Stimulated activated CD8-positive, alpha-beta memory T cell treated with anti-CD3 and anti-CD28 coated beads, Interleukin-7, amount 100 ng/mL, for 48 hours (primary cell): Measurements from ENCODE around the gene ZNF697.

Source experiments
- DNase-seq, 2 donors: peaks; one replicate each; pipeline ENCODE4 v3.0.0-alpha.2; 2020; ENCODE audit warnings: low read depth in 1 of 2; ENCODE audit errors: extremely low read depth in 1 of 2

ZNF697 gene

DNA sequence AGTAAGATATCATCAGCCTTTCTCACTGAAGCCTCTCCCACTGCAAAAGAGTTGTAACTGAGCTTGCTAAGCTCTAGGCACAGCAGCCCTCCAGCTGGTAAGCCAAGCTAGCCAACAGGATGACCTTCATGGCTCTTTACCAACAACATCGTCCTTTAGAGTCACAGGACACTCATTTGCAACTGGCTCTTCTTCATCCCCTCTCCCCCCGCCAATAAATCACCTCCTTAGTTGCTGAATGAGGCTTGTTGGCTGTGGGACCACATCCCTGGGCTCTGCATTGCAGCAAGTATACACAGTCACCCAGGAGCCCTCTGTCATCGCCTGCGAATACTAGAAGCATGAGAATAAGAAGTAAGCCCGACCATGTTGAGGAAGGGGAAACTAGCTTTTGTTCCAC is 16.0 kb upstream of the ZNF697 start:
- no peak for DNase-seq

DNA sequence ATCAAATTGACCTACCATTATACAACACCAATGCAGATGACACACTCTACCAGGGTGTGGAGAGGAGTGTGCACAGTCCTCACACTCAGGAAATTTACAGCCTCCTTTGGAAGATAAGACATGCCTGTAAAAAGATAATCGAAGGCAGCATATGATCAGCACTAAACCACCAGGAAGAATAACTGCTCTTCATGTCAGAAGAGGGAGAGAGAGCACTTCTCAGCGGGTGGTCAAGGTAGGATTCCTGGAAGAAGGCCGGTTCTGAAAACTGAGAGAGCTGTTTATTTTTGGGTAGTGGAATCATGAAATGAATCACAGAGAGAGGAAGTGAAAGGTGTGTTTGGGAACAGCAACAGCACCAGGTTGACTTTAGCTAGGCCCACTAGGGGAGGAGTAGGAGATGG is 14.0 kb upstream of the ZNF697 start:
- no peak for DNase-seq

DNA sequence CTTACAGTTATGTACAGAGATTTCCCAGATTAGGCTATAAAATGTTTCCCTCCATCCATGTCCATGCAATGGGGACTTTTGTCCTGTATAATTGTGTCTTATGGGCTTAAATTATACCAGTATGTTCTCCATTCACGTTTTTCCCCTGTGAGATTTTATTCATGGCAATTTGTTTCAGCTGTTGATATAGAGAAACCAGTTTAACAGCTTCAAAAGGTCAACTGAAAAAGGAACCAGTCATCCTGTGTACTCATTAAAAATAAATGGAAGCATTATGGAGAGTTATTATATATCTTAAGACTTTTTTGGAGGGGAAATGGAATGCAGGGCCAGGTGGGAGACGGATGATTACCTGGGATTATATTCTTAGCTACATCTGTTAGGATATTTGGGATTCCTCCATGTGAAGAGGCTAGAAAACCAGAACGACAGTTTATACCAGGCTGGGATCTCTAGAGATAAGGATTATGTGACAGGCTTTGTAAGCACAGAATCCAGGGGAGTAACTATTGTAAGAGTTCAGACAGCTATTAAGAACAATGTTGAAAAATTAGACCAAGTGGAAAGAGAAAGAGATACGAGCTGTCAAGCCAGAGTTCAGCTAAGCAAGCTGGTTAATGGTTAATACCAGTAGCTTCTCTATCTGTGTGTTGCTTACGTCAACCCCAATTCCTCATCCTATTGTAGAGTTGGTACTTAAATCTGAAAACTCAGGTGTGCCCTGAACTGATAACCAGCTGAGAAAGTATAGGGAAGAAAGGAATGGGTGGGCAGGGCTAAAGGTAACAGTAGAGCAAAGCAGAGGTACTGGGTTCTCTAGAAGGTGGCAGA is 12.4 kb upstream of the ZNF697 start:
- DNase-seq: no peak

DNA sequence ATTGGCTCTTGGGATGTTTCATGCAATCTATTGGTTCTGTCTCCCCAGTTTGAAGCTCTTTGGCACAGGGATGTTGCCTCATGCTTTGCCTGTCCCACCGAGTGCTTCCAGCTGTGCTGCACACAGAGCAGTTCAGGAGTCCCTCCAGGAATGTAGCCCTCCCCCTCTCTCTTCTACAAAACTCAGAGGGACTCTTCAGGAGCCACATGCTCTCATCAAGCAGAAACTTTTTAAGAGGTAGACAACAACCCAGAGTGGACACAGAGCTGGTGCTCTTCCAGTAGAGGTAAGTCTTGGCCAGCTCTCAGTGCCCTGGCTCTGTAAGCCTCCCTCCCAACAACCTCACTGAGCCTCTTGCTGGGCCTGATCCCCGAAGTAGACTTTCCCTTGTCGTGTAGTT is 11.6 kb upstream of the ZNF697 start:
- no peak for DNase-seq

DNA sequence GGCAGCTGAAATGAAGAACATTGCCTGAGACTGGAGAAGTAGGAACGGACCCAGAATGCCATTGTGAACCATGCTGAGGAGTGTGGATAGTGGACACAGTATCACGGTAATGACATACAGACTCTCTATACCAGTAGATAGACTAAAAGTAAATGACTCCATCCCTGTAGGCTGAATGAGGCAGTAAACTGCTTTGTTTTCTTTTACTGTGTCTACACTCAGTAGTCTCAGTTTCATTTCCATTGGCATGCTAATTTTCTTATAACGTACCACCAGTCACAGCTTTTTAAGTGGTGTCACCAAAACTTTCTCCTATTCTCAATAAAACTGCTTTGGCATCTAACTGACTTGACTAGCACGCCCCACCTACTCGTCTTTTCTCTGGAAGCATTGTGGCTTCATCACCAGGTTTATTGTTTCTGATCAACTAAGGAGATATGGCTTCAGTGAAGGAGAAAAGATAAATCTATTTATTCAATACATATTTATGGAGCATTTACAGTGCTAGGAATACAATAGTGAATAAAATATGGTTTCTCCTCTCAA is 8.4 kb upstream of the ZNF697 start:
- no peak for DNase-seq

DNA sequence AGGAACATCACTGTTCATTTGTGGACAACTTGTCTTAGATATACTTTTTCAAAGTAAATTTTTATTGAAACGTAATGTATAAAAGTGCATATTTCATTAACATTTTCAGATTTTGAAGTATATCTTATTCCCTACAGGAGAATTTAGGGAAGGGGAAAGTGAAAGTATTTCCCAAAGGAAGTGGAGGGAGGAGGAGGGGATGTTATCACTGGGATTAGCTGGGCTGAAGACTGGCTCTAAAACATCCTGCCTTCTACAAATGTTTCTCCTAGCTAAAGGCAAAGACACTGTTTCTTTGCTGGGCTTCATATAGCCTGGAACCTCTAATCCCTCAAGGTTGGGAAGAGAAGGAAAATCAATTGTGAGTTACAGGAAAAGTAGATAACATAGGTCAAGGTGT is 7.1 kb upstream of the ZNF697 start:
- no peak for DNase-seq

DNA sequence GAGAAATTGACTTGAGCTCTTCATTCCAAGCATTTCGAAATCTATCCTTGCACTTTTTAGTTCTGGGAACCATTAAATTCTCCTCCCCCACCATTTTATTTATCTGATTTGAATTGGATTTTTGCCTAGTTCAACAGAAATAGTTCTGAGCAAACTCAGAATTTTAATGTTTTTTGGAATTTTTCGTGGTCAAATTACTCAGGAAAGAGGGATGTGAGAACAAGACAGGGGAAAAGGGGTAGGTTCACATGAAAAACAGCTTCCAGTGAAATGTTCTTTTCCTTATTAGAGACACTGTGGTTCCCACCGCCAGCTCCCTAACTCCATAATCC is 5.7 kb upstream of the ZNF697 start:
- no peak for DNase-seq

DNA sequence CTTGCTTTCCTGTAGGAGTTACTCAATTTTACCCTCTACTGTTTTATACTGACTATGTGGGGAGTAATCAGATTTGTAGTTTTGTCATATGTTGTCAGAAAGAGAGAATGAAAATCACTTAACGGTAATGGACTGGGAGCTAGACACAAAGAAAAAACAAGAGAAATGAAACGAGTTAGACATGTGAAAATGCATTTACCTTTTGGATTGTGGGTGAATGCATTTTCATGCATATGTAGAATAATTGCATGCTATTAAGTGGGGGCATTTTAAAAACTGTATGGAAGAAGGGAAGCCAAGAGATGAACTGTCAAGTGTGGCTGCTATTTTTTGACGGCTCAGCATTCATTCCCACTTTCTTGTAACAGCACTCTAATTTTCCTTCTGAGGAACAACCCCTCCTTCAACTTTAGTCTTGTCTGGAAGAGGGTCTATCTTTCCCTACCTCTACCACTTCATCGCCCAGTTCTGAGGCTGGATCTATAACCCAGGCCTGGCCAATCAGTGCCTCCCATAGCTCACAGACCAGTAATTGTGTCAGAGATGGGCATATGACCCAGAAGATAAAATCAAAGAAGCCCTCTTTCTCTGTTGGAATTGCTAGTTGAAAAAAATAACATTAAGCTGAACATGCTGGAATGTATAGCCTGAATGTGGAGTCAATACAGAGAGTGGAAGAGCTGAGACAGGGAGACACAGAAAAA is 5.2 kb upstream of the ZNF697 start:
- DNase-seq: no peak

DNA sequence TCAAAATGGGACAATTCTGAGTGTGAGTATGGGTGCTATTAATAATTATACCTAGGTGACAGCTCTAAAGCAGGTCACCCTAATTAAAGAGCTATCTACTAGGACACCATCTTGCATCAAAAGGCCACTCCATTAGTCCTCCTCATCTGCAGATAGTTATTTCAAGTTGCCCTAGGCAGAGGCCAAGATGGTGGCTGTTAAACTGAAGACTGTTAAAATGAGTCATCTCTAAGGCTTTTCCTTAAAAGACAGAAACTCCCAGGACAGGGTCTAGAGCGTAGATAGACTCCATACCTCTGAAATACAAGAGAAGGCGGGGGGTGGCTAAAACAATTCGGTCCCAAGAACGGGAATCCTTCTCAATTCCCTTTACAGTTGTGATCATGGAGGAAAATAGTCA is 4.5 kb upstream of the ZNF697 start:
- DNase-seq: no peak

DNA sequence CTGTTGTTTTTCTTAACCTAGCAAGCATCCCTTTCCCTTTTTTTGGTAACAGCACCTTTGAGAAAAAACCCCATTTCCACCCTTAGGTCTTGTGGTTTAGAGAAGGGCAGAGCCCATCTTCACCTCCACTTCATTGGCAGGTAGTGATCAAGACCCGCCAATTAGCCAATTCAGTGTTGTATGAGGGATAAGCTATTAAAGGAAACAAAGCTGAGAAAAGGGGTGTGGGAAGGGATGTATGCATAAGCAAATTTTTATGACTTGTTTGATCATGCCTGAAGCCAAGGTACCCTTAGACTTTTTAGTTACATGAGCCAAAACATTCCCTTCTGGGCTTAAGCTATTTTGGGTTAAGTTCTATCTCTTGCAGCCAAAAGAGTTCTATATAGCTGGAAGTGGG is 3.6 kb upstream of the ZNF697 start:
- DNase-seq: no peak

DNA sequence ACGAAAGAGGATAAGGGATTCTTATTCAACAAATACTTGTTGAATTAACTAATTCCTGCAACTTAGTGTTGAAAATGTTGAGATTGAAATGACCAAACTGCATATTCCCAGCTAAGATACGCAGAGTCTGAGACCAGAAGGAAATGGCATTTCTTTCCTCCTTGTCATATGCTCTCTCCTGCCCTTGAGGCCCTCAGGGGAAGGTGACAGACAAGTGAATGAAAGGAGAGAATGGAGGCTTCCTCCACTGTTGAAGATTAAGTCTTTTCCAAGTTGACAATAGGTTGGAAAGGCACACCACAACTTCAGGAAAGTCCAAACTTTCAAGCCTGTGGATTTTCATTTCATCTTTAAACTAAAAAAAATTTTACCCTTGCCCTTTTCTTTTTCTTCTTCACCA is 3.1 kb upstream of the ZNF697 start:
- DNase-seq: no peak

DNA sequence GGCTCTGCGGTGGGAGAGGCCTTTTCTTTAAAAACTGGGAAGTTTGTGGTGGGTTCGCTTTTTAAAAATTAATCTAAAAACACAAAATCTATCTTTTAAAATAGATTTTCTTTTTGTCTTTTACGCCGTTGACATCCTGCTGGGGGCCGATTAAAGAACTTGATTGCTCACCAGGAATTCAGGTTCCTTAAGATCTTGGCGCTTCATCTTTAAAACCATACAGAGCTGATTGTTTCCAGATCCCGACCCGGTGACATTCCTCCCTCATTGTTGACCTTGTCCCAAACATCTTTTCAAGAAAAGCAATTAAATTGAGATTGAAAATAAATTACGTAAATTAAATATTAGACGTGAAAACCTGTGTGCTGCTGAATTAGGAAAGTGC is 546 bp upstream of the ZNF697 start:
- no peak for DNase-seq

DNA sequence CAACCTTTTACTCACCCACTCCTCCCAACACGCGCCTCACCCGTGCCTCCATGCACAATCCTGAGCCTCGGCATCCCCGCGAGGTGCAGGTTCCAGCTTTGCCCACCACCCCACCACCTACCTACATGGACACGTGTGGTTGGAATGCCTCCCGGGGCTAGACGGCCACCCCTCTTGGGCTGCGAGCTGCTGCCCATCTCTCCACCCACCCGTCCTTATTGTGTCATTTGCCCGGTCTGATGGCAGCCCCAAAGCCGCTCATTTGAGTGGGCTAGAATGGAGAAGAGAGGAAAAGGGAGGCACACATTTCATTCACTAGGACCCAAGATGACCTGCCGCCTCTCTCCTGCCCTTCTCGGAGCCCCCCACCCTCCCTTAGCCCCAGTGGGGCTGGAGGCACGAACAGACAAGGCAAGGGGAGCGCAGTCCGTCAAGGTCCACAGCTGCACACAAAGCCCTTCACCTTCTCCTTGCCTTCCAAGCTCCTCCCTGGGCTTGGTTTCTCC is 785 bp downstream of the ZNF697 start:
- DNase-seq: no peak

DNA sequence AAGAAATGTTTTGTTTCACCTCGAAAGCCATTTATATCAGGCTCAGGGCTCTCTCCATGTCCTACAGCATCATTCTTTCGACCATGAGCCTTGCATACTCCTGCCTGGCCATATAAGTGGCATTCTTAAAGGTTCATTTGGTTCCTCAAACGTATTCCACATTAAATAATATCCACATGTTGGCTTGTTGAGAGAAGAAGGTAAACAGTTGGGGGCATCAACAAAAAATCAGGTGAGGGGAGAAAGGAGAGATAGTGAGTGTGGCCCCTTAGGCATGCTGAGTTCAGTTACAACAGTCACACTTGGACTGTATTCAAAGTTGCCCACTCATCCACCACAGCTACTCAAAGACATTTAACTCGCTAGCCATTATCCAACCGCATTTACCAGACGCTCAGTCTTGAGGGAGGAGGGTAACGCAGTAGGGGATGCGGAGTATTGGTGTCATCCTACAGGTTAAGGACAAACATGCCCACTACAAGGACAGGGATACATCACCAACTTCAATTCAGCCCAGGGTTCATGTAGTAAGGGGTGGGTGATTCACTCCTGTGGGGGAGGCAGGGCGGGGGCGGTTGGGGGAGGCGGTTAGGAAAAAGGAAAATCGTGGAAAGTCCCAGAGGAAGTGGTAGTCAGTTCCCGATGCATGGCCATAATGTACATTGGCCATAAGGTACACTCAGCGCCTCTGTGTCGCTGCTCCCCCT is 1.4 kb downstream of the ZNF697 start:
- DNase-seq: no peak

DNA sequence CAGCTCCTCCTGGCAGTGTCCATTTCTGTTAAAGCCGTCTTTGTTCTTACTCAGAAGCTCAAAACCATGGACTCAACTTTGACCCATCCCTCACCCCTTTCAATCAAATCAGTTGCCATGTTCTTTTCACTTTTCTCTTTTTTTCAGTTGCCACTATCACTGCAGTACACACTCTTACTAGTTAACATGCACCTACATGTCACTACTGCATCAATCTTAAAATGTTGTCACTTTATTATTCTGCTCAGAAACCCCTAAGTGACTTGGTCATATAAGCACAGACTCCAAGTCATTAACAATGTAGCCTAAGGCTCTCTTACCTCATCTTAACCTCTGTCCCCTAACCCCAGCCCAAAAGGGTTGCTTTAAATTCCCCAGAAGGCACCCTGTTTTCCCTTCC is 9.0 kb downstream of the ZNF697 start:
- DNase-seq: no peak

DNA sequence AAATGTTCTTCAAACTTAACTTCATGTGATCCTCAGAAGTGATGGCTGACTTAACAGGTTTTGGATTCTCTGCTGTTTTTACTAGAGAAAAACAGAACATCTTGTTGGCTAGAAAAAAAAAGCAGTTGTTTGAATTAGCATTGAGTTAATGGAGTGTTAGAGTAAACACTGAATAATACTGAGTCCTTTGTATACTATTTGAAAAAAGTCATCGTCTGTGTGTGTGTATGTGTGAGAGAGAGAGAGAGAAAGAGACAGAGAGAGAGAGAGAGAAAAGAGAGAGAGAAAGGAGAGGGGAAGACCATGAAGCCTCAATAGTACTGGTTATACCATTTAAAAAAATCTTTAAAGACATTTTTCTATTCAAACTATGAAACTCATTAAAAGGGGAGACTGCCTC is 10.4 kb downstream of the ZNF697 start:
- DNase-seq: no peak

DNA sequence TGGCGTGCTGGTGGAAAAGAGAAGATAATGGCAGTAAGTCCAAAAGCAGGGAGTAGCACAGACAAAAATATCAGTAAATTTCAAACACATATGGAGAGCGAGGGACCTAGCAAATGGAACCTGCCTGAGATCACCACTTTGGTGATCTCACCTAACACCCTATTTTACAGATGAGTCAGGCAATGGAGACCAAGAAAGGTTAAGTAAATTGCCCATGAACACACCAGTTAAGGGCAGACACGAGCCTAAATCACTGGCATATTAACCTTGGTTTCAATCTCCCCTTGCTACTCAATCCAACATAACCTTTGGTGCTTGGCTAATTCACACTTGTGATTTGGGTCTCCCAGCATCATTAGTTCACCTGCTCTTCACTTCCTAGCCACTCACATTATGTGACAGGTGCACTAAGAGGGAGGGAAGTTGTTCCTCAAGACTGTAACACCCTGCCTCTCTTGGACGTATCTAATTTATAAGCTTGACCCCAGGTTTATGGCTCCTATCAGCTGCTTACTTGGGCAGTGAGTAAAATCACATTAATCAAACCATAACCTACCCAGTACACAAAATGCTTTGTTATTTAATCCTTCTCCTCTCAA is 11.5 kb downstream of the ZNF697 start:
- no peak for DNase-seq

DNA sequence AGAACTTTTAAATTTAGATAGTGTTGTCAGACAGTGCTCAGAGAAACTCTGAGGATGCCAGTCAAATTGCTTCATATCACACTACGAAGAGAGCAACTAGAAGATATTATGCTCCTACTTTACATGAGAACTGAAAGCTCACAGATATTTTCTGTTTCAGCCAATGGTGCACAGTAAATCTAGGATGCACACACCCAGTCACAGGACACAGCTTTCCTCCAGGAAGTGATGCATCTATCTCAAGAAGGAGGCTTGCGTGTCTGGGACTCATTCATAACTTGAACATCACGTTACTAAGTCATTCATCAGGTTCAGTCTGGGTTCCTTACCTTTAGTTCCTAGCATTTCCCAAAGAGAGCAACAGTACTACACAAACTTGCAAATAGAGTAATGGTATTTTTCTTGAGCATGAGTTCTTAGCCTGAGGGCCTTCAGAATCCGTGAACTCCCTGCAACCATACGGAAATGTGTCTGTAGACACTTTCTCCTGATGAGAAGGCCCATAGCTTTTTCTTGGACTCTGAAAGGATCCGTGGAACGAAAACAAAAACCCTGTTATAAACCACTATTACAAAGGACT is 12.2 kb downstream of the ZNF697 start:
- no peak for DNase-seq

DNA sequence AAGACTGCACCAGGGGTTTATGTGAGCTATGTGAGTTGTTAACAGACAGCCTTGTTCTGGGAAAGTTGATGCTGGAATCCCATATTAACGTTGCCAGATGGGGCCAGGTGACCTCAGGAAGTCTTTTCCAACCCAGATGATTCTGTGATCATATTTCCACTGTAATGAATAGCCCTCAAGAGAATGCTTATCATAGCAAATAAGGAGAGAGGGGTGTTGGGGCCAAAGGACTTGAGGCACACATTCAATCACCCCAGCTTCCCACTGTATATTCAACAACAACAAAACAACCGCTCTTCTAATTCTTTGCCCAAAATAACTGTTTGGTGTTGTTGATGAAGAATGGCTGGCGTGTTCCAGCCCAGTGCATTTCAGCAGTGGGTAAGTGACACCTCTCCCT is 14.1 kb downstream of the ZNF697 start:
- no peak for DNase-seq

DNA sequence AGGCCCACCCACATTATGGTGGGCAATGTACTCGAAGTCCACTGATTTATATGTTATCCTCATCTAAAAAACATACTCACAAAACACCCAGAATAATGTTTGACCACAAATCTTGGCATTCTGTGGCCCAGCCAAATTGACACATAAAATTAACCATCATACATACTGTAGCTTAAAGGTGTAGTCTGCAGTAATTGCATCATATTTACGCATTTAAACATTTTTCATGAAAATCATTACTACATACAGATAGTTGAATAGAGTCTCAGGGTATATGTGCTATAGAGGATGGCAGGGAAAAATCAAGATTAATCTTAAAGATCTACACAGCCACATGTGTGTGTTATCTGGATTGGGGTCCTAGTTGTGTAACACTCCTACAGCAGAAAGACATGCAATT is 14.5 kb downstream of the ZNF697 start:
- no peak for DNase-seq

DNA sequence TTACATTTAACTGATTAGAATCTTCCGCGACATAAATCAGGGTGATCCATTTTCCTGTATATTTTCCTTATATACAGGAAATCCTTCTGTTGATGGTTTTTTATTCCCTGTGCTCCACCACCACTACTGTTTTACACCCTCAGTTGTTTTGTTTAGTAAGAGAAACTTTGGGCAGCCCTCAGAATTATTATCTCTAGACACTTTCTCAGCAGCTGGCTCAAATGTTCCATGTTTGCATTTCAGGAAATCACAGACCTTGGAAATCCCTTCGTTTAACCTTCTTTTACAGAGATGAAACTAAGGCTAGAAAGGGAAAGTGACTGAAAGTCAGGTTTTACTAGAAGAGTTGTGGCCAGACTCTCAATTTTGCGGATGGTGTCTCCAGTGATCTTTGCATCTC is 15.2 kb downstream of the ZNF697 start:
- DNase-seq: no peak
